Activated naive CD4-positive, alpha-beta T cell treated with anti-CD3 and anti-CD28 coated beads, Interleukin-2, amount 50 U/mL, for 16 hours (primary cell): ENCODE measurements around the gene PHF14.
"Not testable (repeated sequence)": the region's sequence is repeated elsewhere in the genome, so short reads cannot be mapped to it uniquely, and the experiment has no call there.

Experiments
- DNase-seq: peaks from one replicate; pipeline ENCODE4 v3.0.0-alpha.2; 2020

The PHF14 gene

GRCh38 chr7:10973061-10973941 is at the start of gene PHF14:
Gene PHF14 (plus strand): TSS chr7:10973872. CDS start chr7:10974324, 452 bp downstream.
- DNase-seq = peak; percentile 95

- no peak for DNase-seq
Observed at GRCh38 chr7:10924370-10924769, 49.3 kb upstream of the PHF14 start.

DNA sequence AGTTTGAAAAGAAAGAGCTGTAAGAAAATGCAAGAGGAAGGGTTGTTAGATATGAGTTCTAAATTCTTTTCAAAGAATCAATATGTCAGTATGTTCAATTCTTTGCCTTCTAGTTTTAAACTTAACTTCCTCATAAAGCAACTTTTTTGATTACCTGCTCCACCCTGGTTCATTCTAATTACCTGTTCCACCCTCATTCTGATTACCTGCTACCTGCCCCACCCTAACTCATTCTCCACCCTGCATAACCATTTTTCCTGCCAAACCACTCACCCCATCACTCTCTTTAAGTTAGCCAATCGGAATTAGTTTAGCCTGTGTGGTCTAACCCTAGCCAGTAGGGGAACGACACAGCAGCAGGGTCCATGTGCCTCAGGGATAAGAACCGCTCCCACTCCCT is 45.5 kb upstream of the PHF14 start:
- DNase-seq = not testable (repeated sequence)

GRCh38 chr7:10930551-10930950 is 43.1 kb upstream of the PHF14 start:
- no peak for DNase-seq

- DNase-seq = no peak
Observed at GRCh38 chr7:10931161-10931560, 42.5 kb upstream of the PHF14 start.

DNA sequence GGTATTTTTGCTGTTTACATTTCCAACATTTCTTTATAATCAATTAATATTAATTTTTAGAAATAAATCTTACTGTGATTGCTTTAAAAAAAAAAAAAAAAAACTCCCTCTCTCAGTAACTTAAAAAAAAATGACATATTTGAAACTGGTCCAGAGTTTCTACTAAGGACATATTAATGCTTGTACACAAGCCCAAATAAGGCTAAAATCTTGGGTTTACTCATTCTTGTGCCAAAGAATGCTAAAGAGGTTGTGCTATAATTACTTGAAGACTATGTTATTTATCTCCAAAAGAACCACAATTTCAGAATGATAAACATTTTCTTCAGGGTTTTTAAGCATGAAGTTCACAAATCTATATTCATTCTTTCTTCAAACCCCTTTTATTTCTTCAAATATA is 39.4 kb upstream of the PHF14 start:
- DNase-seq = no peak

DNA sequence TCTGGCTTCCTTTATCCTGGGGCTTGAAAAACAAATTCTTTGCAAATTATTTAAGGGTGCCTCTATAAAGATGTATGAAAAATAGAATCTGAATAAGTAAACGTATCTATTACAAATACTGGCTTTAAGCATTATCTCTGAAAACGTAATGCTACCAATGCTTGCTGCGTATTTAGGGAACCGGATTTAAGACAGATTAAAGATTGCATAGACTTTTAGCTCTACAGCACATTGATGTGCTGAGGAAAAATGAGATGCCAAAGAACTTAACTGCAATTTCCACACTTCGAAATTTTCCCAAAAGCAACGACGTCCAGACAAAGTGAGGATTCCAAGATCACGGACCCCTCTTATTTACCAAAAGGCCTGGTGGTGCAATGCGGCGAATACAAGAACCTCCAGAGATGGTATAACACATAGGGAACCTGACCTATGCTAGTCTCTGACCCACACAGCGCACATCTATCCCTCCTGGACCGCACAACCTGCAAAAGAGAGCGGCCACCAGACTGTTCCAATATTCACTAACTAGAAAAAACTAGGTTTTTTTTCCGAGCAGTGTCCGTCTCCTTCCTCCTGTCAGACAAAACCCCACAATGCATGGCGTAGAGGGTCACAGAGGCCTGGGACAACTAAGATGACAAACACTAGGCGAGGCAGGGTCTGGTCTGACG is 34.3 kb upstream of the PHF14 start:
- DNase-seq = no peak

- peak; percentile 90 for DNase-seq
Observed at GRCh38 chr7:10939911-10940703, 33.6 kb upstream of the PHF14 start.

GRCh38 chr7:10940704-10941355 is 32.8 kb upstream of the PHF14 start:
- DNase-seq = peak; percentile 11

GRCh38 chr7:10950494-10950893 is 23.2 kb upstream of the PHF14 start:
- DNase-seq = no peak

DNA sequence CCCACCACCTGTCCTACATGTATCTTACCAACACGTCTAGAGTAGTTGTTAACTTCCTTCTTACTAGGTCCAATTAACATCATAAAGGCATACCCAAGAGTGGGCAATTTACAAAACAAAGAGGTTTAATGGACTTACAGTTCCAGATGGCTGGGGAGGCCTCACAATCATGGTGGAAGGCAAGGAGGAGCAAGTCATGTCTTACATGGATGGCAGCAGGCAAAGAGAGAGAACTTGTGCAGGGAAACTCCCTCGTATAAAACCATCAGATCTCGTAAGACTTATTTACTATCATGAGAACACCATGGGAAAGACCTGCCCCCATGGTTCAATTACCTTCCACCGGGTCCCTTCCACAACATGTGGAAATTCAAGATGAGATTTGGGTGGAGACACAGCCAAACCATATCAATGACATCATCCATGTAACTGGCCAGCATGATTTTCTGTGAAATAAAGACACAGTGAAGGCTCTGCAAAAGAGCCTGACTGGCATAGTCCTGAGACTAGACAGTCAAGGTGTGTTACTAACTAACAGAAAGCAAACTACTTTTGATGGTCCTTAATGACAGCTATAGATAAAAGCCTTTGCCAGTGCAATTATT is 22.6 kb upstream of the PHF14 start:
- not testable (repeated sequence) for DNase-seq

GRCh38 chr7:10952588-10952987 is 21.1 kb upstream of the PHF14 start:
- no peak for DNase-seq

DNA sequence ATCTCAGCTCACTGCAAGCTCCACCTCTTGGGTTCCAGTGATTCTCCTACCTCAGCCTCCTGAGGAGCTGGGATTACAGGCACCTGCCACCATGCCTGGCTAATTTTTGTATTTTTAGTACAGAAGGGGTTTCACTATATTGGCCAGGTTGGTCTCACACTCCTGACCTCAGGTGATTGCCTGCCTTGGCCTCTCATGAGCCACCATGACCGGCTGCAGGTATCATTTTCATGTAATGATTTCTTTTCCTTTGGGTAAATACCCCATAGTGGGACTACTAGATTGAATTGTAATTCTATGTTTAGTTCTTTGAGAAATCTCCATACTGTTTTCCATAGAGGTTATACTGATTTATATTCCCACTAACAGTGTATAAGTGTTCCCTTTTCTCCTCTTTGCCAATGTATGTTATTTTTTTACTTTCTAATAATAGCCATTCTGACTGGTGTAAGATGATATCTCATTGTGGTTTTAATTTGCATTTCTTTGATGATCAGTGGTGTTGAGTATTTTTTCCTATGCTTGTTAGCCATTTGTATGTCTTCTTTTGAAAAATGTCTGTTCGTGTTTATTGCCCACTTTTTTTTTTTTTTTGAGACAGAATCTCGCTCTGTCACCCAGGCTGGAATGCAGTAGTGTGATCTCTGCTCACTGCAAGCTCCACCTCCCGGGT is 20.5 kb upstream of the PHF14 start:
- DNase-seq = not testable (repeated sequence)

- no peak for DNase-seq
Observed at GRCh38 chr7:10956528-10956927, 17.1 kb upstream of the PHF14 start.

DNA sequence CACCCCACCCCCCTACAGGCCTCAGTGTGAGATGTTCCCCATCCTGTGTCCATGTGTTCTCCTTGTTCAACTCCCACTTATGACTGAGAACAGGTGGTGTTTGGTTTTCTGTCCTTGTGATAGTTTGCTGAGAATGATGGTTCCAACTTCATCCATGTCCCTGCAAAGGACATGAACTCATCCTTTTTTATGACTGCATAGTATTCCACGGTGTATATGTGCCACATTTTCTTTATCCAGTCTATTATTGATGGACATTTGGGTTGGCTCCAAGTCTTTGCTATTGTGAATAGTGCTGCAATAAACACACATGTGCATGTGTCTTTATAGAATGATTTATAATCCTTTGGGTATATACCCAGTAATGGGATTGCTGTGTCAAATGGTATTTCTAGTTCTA is 13.4 kb upstream of the PHF14 start:
- DNase-seq = not testable (repeated sequence)

- DNase-seq = not testable (repeated sequence)
Observed at GRCh38 chr7:10965016-10965415, 8.7 kb upstream of the PHF14 start.

GRCh38 chr7:10972174-10972573 is 1.5 kb upstream of the PHF14 start:
- DNase-seq = no peak

DNA sequence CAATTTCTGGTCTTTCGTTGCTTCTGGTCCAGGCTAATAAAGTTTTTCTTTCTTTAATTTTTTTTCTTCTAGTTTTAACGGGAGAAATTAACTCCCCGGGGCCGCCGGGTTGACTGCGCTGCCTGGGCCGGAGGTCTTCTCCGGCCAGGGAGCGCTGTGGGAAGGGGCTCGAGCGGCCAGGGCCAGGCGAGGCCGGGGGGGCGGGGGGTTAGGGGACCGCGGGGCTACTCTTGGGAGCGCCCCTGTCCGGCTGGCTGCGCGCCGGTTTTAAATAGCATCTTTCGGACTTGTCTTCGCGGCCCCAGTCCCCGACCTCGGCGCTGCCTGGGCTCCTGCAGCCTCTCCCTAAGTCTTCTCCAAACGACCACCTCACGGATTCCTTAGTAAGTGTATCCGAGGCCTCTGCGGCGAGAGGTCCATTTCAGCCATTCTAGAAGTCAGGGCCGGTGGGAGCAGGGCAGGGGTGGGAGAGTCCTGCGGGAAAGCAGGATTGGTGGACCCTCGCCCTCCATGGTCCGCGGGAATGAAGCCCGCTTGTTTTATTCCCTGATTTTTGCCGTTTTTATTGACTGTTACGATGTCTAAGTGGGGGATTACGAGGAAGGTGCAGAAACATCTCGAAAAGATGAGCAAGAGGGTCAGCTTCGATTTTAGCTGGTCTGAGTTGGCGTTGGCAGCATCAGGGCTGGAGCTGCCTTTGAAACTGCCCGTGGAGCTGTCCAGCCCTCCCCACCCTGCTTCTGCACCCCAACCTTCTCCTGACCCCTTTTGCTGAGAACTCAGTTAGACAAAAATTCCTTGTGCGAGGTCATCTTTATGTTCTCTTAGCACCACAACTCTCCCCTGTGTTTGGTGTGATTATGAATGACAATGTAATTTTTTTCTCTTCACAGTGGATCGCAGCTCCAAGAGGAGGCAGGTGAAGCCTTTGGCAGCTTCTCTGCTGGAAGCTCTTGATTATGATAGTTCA is 555 bp downstream of the PHF14 start:
- peak; percentile 25 for DNase-seq

GRCh38 chr7:10977113-10977512 is 3.4 kb downstream of the PHF14 start:
- DNase-seq = no peak

GRCh38 chr7:10981317-10981716 is 7.6 kb downstream of the PHF14 start:
- DNase-seq = no peak

GRCh38 chr7:10990748-10991147 is 17.1 kb downstream of the PHF14 start:
- not testable (repeated sequence) for DNase-seq
